EH (cell line): ENCODE measurements around the gene SNX30.

ENCODE experiments used
- DNase-seq: peaks from one replicate; pipeline ENCODE4 v3.0.0-alpha.2; 2015; ENCODE audit warnings: low read depth

SNX30 gene

GRCh38 chr9:112886351-112886750 is 135.8 kb downstream of the SNX30 start:
- DNase-seq = no peak

DNA sequence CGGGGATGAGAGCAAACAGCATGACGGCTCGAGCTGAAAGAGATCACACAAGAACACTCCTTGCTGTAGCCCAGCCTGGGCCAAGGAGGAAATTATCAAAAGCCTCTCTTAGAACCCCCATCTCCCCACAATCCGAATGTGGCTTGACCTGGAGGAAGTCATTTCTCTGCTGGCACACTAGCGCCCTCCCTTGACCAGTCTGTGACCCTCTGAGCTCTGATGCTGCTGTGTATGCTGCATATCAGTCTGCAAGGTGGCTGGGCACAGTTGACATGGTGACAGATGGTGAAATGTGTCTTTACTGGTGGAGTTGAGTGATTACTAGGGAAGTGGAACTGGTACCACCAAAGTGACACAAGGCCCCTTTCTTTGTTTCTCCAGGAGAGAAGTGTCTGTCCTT is 136.8 kb downstream of the SNX30 start:
- DNase-seq = no peak

GRCh38 chr9:112890106-112891081 is 139.8 kb downstream of the SNX30 start, which contains the start of gene SLC46A2:
SLC46A2 (minus strand) TSS chr9:112890876; CDS start chr9:112890681, 195 bp downstream.
- no peak for DNase-seq

- DNase-seq = no peak
These were observed 141.0 kb downstream of the SNX30 start for GRCh38 chr9:112891521-112891920.

- no peak for DNase-seq
These were observed 142.4 kb downstream of the SNX30 start for GRCh38 chr9:112892981-112893380.

- DNase-seq = no peak
These were observed 143.5 kb downstream of the SNX30 start for GRCh38 chr9:112894041-112894440.

DNA sequence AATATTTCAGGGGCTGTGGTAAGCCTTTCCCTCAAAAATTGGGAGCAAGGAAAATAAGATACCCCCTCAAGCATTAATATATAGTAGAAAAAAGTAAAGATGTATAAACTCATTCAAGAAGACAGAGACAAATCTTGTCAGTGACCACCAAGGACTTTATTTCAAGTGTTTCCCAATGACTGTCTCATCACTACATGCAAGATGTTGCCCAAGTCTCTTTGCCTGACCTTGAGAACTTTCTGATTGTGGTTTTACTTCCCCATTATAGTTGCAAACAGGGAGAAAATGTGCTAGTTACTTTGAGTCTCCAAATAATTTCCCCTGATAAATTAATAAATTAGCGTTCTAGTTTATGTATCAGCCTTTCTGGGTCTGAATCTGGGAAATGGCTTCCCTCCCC is 144.1 kb downstream of the SNX30 start:
- no peak for DNase-seq

- DNase-seq = no peak
These were observed 145.6 kb downstream of the SNX30 start for GRCh38 chr9:112896131-112896530.

DNA sequence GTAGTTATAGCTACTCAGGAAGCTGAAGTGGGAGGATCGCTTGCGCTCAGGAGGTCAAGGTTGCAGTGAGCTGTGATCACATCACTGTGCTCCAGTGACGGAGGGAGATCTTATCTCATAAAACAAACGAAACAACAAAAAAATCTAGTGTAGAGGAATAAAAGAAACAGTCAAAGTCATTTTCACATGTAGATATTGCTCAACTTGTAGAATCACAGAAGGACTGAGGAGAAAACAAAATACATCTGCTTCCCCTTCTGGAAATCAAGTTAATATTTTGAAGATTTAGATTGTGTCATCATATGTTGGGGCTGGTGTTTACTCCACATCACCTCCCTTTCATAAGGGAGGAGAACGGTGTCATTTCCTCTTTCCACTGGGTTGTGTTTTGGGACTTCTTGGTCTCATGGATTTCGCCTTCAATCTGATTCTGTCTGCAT is 148.3 kb downstream of the SNX30 start:
- DNase-seq = no peak

GRCh38 chr9:112900488-112900887 is 149.9 kb downstream of the SNX30 start:
- DNase-seq = no peak

- peak; percentile 41 for DNase-seq
These were observed 150.3 kb downstream of the SNX30 start for GRCh38 chr9:112900901-112901300.

DNA sequence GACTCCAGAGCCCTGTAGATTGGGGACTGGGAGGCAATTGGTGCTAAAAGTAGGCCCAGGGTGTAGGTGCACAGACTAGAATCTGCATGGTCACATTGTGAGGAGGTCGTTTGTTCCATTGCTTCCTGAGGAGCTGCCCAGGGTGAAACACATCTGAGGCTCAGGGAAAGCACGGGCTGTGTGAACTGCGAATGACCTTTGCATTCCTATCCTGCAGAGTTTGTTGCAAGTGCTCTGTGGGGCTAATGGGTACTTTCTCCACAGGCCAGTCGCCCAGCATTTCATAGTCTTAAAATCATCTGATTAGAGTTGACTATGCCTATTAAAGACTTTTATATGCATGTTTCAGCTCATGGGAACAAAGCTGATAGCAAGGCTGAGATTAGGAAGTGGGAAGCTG is 154.5 kb downstream of the SNX30 start:
- DNase-seq = peak; percentile 36

DNA sequence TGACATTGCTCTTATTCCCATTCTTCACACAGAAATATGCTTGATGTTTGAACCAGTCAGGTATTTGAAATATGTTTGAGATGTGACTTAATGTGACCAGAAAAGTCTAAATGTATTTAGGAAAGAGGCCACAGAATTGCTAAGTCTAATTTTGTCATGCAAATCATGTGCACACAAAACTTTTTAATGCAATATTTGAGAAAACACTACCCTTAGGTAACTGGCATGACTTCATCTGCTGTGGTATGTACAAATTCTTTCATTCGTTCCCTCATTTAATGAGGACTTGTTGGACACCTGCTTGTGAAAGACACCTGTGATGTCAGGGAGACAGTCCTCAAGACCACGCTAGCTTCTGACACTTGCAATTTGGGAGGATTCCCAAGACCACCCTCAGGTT is 161.2 kb downstream of the SNX30 start:
- DNase-seq = no peak

- no peak for DNase-seq
These were observed 162.1 kb downstream of the SNX30 start for GRCh38 chr9:112912636-112913035.

DNA sequence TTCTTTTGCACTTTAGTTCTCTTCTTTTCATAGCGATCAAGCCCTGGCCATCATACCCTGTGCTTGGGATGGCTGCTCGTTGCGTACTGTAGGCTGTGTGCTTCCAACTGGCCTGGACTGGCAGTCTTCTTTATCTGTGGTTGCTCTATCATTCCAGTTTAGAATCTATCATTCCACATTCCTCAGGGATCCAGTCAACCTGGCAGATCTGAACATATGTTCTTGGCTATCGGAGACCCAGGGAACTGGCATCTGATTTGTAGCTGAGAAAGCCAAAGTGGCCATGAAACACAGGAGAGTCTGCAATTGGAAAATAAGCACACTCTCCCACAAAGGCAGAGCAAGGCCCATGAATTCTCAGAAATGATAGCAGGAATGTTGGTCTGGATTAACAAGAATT is 162.8 kb downstream of the SNX30 start:
- DNase-seq = no peak

DNA sequence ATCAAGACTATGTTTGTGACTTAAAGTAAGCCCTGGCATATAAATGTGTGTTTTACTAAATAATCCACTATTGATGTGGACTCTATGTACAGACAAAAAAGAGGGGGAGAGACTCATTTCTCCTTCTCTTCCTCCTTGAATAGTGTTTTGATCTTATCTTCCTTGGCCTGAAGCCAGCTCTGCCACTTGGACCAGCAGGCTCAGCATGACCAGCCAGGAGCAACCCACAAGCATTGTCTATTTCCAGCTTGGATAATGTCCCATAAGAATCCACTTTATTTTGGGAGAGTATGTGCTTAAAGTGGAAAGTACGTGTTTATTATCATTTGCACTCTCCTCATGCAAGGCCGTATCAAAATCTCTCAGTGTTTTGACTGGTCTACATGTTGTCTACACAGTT is 164.0 kb downstream of the SNX30 start:
- DNase-seq = peak; percentile 17

DNA sequence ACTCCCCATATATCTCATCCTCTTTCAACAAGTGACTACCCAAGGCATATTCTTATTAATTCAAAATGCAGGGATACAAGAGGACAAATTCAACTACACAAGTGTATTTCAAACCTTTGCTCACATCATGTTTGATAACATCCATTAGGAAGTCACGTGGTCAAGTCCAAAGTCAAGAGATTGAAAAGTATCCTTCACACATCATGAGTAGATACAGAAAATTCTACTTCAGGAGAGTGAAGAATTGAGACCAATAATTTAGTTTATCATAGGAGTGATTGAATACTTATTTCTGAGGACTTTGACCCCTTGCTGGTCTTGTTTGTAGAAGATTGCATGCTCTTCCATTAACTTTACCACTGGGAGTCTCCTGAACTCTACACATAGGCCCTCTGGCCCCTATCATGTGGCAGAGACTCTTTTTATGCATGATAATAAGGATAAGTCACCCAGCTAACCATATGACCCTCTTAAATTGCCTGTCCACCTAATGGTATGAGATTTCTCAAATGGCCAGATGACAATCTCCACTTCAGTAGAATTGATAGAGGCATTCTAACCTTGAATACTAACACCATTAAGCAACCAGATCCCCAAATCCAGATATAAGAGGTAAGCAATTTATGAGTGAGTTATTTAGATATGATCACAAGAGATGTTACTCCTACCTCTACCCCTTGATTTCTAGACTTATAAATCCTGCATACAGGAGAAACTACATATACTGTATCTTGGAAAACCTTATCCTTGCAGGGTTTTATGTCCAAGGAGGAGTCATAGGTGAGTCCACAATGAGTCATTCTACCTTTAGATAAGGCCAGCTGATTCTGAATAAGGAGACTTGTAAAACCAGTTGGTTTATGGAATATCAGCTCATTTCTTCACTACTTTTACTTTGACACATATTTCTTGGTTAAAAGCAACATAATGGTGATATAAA is 166.8 kb downstream of the SNX30 start:
- DNase-seq = no peak

GRCh38 chr9:112917987-112918362 is 167.4 kb downstream of the SNX30 start:
- no peak for DNase-seq

GRCh38 chr9:112921549-112921948 is 171.0 kb downstream of the SNX30 start:
- DNase-seq = peak; percentile 52
